IMR-90 (cell line): ENCODE data around the gene GARIN5A. TPM values are rescaled to one million over a fixed set of nuclear protein-coding genes. Genes with fewer than 3 reads are reported as not detected.

Experiments
- ATAC-seq: fragments of 200-7000 bp; cut with Tn5 transposase; 2 replicates; pipeline ENCODE4 v1.9.1; 2020; ENCODE audit warnings: low read depth, mild to moderate bottlenecking, moderate library complexity
- BruUV-seq: library from RNA; stranded (reverse); fragments of 400-500 nt; replicated peaks from 2 replicates; lab custom pipeline; 2021; lab: Mats Ljungman, UMichigan
- CTCF ChIA-PET: fragments of 300-600 bp; formaldehyde crosslinking; extraction: SDS; loops from one replicate; lab custom pipeline; 2021; ENCODE audit warnings: antibody characterized with exemption; lab: Yijun Ruan, JAX
- POLR2A ChIA-PET: fragments of 300-600 bp; sonication (Branson Sonifier 250); formaldehyde crosslinking; loops from one replicate; lab custom pipeline; 2022; ENCODE audit warnings: antibody characterized with exemption; ENCODE audit not compliant: unreplicated experiment; lab: Charles Lee
- DNase-seq: peaks from one replicate; pipeline ENCODE4 v3.0.0; 2013
- H2AFZ ChIP-seq: replicated peaks from 2 replicates; pipeline ENCODE3; 2013; ENCODE audit warnings: low read length, mild to moderate bottlenecking; ENCODE audit not compliant: poor library complexity
- H2AK5ac ChIP-seq: 2 replicates; pipeline ENCODE4 v1.6.1; 2013; ENCODE audit warnings: low read depth, low read length, inconsistent platforms
- H2AK9ac ChIP-seq: replicated peaks from 2 replicates; pipeline ENCODE3; 2013; ENCODE audit warnings: mild to moderate bottlenecking, low read depth, low read length, moderate library complexity; ENCODE audit not compliant: poor library complexity
- H2BK120ac ChIP-seq: 2 replicates; pipeline ENCODE4 v1.6.1; 2013; ENCODE audit warnings: low read depth, low read length, inconsistent platforms
- H2BK15ac ChIP-seq: 3 replicates; pipeline ENCODE4 v1.6.1; 2013; ENCODE audit warnings: low read depth, low read length, inconsistent platforms
- H2BK20ac ChIP-seq: 2 replicates; pipeline ENCODE4 v1.6.1; 2013; ENCODE audit warnings: low read depth, mild to moderate bottlenecking, inconsistent platforms, low read length, moderate library complexity
- H2BK5ac ChIP-seq: 2 replicates; pipeline ENCODE4 v1.6.1; 2013; ENCODE audit warnings: mild to moderate bottlenecking, low read depth, low read length, inconsistent platforms; ENCODE audit not compliant: poor library complexity, severe bottlenecking
- H3K14ac ChIP-seq: replicated peaks from 2 replicates; pipeline ENCODE4 v1.6.1; 2013; ENCODE audit warnings: low read depth, low read length, inconsistent platforms
- H3K18ac ChIP-seq: 2 replicates; pipeline ENCODE4 v1.6.1; 2013; ENCODE audit warnings: low read depth, low read length, control low read depth
- H3K23ac ChIP-seq: 2 replicates; pipeline ENCODE4 v1.6.1; 2013; ENCODE audit warnings: low read depth, low read length, inconsistent platforms
- H3K27ac ChIP-seq: 2 replicates; pipeline ENCODE4 v1.5.1; 2013; ENCODE audit warnings: mild to moderate bottlenecking, control low read depth, low read length; ENCODE audit not compliant: insufficient read depth
- H3K27me3 ChIP-seq: 2 replicates; pipeline ENCODE4 v1.6.1; 2013; ENCODE audit warnings: low read length; ENCODE audit not compliant: control insufficient read depth, insufficient read depth
- H3K36me3 ChIP-seq: 2 replicates; pipeline ENCODE4 v1.6.1; 2013; ENCODE audit warnings: low read length, mixed read lengths; ENCODE audit not compliant: control insufficient read depth, insufficient read depth
- H3K4ac ChIP-seq: 2 replicates; pipeline ENCODE4 v1.6.1; 2013; ENCODE audit warnings: low read depth, low read length, inconsistent platforms
- H3K4me1 ChIP-seq: 2 replicates; pipeline ENCODE4 v1.6.1; 2013; ENCODE audit warnings: low read length, mixed read lengths; ENCODE audit not compliant: control insufficient read depth, insufficient read depth
- H3K4me2 ChIP-seq: 2 replicates; pipeline ENCODE4 v1.6.1; 2013; ENCODE audit warnings: low read depth, mild to moderate bottlenecking, control low read depth, low read length, moderate library complexity
- H3K4me3 ChIP-seq: 2 replicates; pipeline ENCODE4 v1.5.1; 2013; ENCODE audit warnings: low read depth, mild to moderate bottlenecking, control low read depth, low read length, moderate library complexity; ENCODE audit not compliant: insufficient read depth
- H3K56ac ChIP-seq: 2 replicates; pipeline ENCODE4 v1.6.1; 2013; ENCODE audit warnings: low read length, inconsistent platforms; ENCODE audit not compliant: insufficient read depth; ENCODE audit errors: extremely low read depth
- H3K79me1 ChIP-seq, 2 experiments: 2 replicates each; pipeline ENCODE4 v1.6.1; 2013; ENCODE audit warnings: low read length in 2 of 2, inconsistent platforms in 1 of 2, low read depth in 1 of 2
- H3K9ac ChIP-seq: 2 replicates; pipeline ENCODE4 v1.6.1; 2013; ENCODE audit warnings: low read depth, low read length, control low read depth
- H3K9me1 ChIP-seq: 2 replicates; pipeline ENCODE4 v1.6.1; 2013; ENCODE audit warnings: low read length, inconsistent platforms; ENCODE audit not compliant: insufficient read depth
- H3K9me3 ChIP-seq: 2 replicates; pipeline ENCODE4 v1.6.1; 2013; ENCODE audit warnings: low read length; ENCODE audit not compliant: control insufficient read depth, insufficient read depth
- H4K20me1 ChIP-seq: 2 replicates; pipeline ENCODE4 v1.6.1; 2013; ENCODE audit warnings: low read length, inconsistent platforms; ENCODE audit not compliant: insufficient read depth
- H4K5ac ChIP-seq: 2 replicates; pipeline ENCODE4 v1.6.1; 2013; ENCODE audit warnings: mild to moderate bottlenecking, low read depth, low read length, control low read depth
- H4K8ac ChIP-seq, 2 experiments: 2 replicates each; pipeline ENCODE4 v1.6.1; 2013; ENCODE audit warnings: low read depth in 2 of 2, low read length in 2 of 2, control low read depth in 1 of 2, inconsistent platforms in 1 of 2
- H4K91ac ChIP-seq: 2 replicates; pipeline ENCODE4 v1.6.1; 2013; ENCODE audit warnings: low read depth, low read length, inconsistent platforms; ENCODE audit not compliant: insufficient read depth
- MAZ ChIP-seq: IDR thresholded peaks from 2 replicates; pipeline ENCODE4 v1.6.1; 2012; ENCODE audit warnings: low read depth, mild to moderate bottlenecking, low read length, improper control_type of control experiment, moderate library complexity, borderline replicate concordance
- RFX5 ChIP-seq: IDR thresholded peaks from 2 replicates; pipeline ENCODE4 v1.8.0; 2012; ENCODE audit warnings: low read depth, mild to moderate bottlenecking, low read length, moderate library complexity
- WGBS, 2 experiments: methylation state at CpG; one replicate each; pipeline versions ENCODE4 v1.1.5 to v1.1.7; 2013; ENCODE audit warnings: missing lambda C conversion rate in 2 of 2; ENCODE audit not compliant: insufficient read length in 1 of 2; ENCODE audit errors: extremely low coverage in 2 of 2; 5-methylcytosine and 5-hydroxymethylcytosine counted together
- dilution Hi-C: fragments of 300-500 bp; cut with HindIII; formaldehyde crosslinking; loops from one replicate; pipeline ENCODE4 v1.14.3; 2018; ENCODE audit warnings: low sequenced_read_pairs; ENCODE audit not compliant: unreplicated experiment
- in situ Hi-C: fragments of 300-500 bp; cut with MboI; formaldehyde crosslinking; loops from 3 replicates; pipeline ENCODE4 v1.14.3; 2019; ENCODE audit warnings: low sequenced_read_pairs, inconsistent platforms, mixed read lengths
- intact Hi-C: fragments of 100-400 bp; cut with micrococcal nuclease; formaldehyde crosslinking; loops from 2 replicates; pipeline ENCODE4 v1.10.0; 2022
- polyA plus RNA-seq, 3 experiments: library from polyadenylated mRNA; depleted of rRNA; stranded (reverse); fragments of >200 nt; gene quantifications; 2 replicates each; pipeline ENCODE4 v1.2.3, GENCODE V29; 2012; ENCODE audit warnings: low replicate concordance in 1 of 3
- total RNA-seq: library from RNA; depleted of rRNA; stranded (reverse); fragments of >200 nt; gene quantifications from 2 replicates; pipeline ENCODE4 v1.2.3, GENCODE V29; 2012

Gene GARIN5A
- total and polyA plus RNA-seq, 2 of the 4 experiments (the other 2 are of a cell fraction), result 0.53 TPM; not detected in 1

DNA sequence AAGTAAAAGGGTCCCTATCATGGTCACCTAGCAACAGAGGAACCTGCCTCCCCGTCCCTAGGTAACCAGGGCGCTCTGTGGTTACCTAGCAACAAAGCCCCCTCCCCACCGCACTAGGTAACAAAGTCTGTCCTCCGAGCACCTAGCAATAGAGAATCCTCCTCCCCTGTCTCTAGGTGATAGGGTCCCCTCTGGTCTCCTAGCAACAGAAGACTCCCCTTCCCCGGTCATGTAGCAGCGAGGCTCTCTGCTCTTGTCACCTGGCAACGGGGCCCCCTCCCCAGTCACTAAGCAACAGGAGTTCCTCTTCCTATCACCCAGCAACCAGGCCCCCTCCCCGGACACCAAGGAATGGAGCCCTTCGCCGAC, 34.0 kb upstream of the GARIN5A start:
- Histone ChIP-seq H3K18ac (no peak overlapping the region; the same call in 1 of the 2 replicates), H3K9me3 (no peaks in the 10 kb centered on the region), H4K5ac (peak overlapping the region; percentile 34), H2BK15ac (peak overlapping the region; percentile 46; the same call in 1 of the 3 replicates), H3K27ac (peak overlapping the region; percentile 39), H3K4me3 (peak overlapping the region; percentile 68), H4K20me1 (no peaks in the 10 kb centered on the region), H3K36me3 (peaks cover 2% of the 10 kb centered on the region; the same call in 1 of the 2 replicates), H3K9me1 (no peaks in the 10 kb centered on the region; the same call in 1 of the 2 replicates), H2AK9ac (peak overlapping the region; percentile 100), H3K9ac (peak overlapping the region; percentile 65), H3K27me3 (no peaks in the 10 kb centered on the region), H4K8ac (peak overlapping the region; percentile 93 to 94), H3K4me2 (peak overlapping the region; percentile 97), H3K14ac (peak overlapping the region; percentile 98), H2BK20ac (no peak overlapping the region), H2BK120ac (peak overlapping the region; percentile 36; the same call in 1 of the 2 replicates), H4K91ac (peak overlapping the region; percentile 93), H2BK5ac (peak overlapping the region; percentile 33), H3K23ac (peak overlapping the region; percentile 97), H2AK5ac (peak overlapping the region; percentile 96), H3K79me1 (peaks cover 5 to 10% of the 10 kb centered on the region in 2 experiments; a peak in 3 of 4 replicates), H3K4ac (peak overlapping the region; percentile 93), H3K56ac (peak overlapping the region; percentile 87), H2AFZ (peak overlapping the region; percentile 100), H3K4me1 (peaks cover 3% of the 10 kb centered on the region)
- in situ Hi-C loops (no loop called here), dilution Hi-C loops (no loop called here), intact Hi-C loops (loop anchor here (1.0 to 2.0 kb wide), 3 partner anchors 34 to 294 kb away; partner anchors contain the start of genes EMC10 and GARIN5A)
- DNase-seq (no peak), ATAC-seq (no peak; the same call in 1 of the 2 replicates)
- ChIA-PET CTCF (interaction anchor here (0.6 to 1.2 kb wide), 2 partner anchors 46 to 173 kb away, joined by 3 to 4 read pairs; no protein-coding TSS in a partner anchor), POLR2A (no interaction called here)
- BruUV-seq, result no TSS peak
- WGBS, 2 experiments, result 10% methylated on average over 2 of the region's 10 CpGs; no CpG with 5 or more reads in 1 of the 2 experiments
- TF ChIP-seq MAZ (peak; percentile 57; the same call in 1 of the 2 replicates), RFX5 (no peak)
